ENCODE results near the gene WDFY3. TPM values are rescaled to one million over a fixed set of nuclear protein-coding genes. Genes with fewer than 3 reads are reported as not detected.

The WDFY3 gene
- total and polyA plus RNA-seq, 8 donors: 5.3 to 53.0 (median 29.6) TPM

DNA sequence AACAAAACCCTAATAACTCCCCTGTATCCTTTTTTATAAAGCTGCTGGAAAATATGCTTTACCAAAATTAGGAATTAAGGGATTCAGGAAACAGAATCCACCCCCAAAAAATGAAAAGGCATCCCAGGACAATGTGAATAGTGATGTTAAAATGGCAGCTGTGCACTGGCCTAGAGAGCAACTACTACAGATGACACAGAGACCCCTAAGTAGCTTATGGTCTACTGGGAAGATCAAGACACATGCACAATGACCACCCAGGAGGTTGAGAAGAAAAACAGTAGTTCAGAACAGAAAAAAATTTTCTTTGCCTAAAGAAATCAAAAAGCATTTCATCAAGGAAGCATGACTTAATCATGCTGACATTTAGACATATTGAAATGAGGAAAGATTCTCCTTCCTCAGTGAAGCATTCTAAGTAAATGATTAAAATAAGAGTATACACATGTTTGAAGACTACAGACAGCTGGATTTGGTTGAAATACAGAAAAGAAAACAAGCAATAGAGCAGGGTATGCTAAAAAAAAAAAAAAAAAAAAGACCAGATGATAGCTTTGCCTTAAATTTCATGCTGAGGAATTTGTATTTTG is 117.3 kb downstream of the WDFY3 start:
- Histone ChIP-seq H3K9me3 (no peaks in the 10 kb centered on the region), H3K27ac (no peak overlapping the region), H3K4me1 (no peaks in the 10 kb centered on the region), H3K36me3 (peaks cover 0 to 6% (median 0%) of the 10 kb centered on the region in 3 donors), H3K4me3 (no peak overlapping the region), H3K27me3 (no peaks in the 10 kb centered on the region)
- intact Hi-C loops (cut with DNase I): no loop called here
- DNase-seq: no peak
- ATAC-seq: no peak
- TF ChIP-seq, protein P1, sequence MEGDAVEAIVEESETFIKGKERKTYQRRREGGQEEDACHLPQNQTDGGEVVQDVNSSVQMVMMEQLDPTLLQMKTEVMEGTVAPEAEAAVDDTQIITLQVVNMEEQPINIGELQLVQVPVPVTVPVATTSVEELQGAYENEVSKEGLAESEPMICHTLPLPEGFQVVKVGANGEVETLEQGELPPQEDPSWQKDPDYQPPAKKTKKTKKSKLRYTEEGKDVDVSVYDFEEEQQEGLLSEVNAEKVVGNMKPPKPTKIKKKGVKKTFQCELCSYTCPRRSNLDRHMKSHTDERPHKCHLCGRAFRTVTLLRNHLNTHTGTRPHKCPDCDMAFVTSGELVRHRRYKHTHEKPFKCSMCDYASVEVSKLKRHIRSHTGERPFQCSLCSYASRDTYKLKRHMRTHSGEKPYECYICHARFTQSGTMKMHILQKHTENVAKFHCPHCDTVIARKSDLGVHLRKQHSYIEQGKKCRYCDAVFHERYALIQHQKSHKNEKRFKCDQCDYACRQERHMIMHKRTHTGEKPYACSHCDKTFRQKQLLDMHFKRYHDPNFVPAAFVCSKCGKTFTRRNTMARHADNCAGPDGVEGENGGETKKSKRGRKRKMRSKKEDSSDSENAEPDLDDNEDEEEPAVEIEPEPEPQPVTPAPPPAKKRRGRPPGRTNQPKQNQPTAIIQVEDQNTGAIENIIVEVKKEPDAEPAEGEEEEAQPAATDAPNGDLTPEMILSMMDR (IDR thresholded peaks at IDR 0.05): no peak
- FAIRE-seq: no peak

DNA sequence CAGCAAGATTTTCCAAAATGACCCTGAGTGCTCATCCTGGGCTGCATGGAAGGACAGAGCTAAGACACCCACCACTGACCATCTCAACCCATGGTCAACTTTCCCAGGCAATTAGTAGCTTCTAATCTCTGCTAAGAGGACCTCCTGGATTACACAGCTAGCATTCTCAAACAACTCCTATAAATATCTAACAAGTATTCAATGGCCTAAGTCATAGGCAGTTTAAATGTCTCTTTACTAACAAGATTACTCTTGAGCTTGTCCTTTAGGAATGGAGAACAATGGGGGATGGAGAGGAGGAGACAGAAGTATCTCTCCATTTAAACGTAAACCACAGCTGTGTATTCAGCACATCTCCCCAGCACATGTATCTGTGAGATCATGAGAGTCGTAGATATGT is 118.1 kb downstream of the WDFY3 start:
- ATAC-seq: no peak
- TF ChIP-seq, protein P1 (IDR thresholded peaks at IDR 0.05): no peak
- DNase-seq: no peak
- Histone ChIP-seq H3K4me3 (no peak overlapping the region), H3K4me1 (no peaks in the 10 kb centered on the region), H3K27ac (no peak overlapping the region), H3K36me3 (peaks cover 0 to 6% (median 0%) of the 10 kb centered on the region in 3 donors), H3K27me3 (no peaks in the 10 kb centered on the region), H3K9me3 (no peaks in the 10 kb centered on the region)
- no peak for FAIRE-seq
- WGBS, 2 donors: 89 to 93% methylated on average over 2 of the region's 2 CpGs
- intact Hi-C loops (cut with DNase I): no loop called here

DNA sequence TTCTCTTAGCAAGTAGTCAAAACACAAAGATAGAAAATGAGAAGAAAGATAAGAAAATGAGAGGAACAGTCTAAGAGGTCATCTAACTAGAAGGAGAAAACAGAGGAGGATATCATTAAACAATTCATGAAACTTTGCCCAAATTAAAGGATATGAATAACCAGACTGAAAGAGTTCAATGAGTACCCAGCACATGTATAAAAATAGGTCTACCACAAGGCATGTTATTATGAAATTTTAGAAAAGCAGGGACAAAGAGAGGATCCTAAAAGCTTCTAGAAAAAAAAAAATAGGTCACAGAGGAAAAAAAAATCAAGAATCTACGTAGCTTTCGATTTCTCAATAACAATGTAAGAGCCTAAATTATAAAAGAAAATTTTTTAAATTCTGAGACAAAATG is 118.5 kb downstream of the WDFY3 start:
- Histone ChIP-seq H3K27ac (no peak overlapping the region), H3K9me3 (no peaks in the 10 kb centered on the region), H3K36me3 (peaks cover 0 to 6% (median 0%) of the 10 kb centered on the region in 3 donors), H3K4me3 (no peak overlapping the region), H3K4me1 (no peaks in the 10 kb centered on the region), H3K27me3 (no peaks in the 10 kb centered on the region)
- ATAC-seq (no peak), FAIRE-seq (no peak), DNase-seq (no peak)
- intact Hi-C loops (cut with DNase I): no loop called here
- WGBS, 2 donors: 92 to 93% methylated on average over 2 of the region's 2 CpGs
- TF ChIP-seq, protein P1 (IDR thresholded peaks at IDR 0.05): no peak

DNA sequence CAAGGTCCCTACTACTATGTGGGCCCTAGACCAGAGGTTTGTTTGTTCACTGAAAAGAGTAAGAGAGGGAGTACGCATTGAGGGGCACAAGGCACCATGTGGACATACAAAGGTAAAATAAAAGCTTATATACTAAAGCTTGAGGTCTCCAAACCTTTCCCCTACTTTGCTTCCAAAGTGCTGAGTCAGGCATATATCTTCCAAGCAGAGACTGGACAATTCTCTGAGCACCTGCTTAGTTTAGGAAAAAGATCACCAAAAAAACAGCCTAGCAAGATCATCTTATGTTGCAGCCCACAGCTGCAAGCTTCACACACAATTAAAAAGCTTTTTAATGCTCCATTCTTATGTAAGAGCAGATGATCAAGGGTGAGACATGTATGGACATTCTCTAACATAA is 119.5 kb downstream of the WDFY3 start:
- Histone ChIP-seq H3K27me3 (no peaks in the 10 kb centered on the region), H3K9me3 (no peaks in the 10 kb centered on the region), H3K4me3 (no peak overlapping the region), H3K27ac (no peak overlapping the region), H3K4me1 (no peaks in the 10 kb centered on the region), H3K36me3 (peaks cover 0 to 6% (median 0%) of the 10 kb centered on the region in 3 donors)
- DNase-seq: no peak
- no peak for ATAC-seq
- 90 to 100% methylated on average over 1 of the region's 1 CpG for WGBS, 2 donors
- no peak for FAIRE-seq
- TF ChIP-seq, protein P1 (IDR thresholded peaks at IDR 0.05): no peak
- intact Hi-C loops (cut with DNase I): no loop called here

DNA sequence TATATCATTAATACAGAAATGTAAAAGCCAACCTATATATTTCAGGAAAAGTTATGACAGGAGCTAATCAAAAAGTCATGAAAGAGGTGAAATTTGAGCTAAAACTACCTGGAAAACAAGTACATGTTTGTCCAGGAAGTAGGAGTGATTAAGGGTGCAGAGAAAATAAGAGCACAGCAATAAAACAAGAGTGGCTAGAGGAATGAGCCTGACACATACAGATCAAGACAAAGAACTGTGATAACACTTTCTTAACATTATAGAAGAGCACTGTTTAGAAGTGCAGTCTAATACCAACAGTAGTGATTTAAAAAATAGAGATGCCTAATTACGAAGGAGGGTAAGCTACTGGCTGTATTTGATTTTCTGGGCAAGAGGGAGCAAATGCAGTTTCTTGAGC is 125.1 kb downstream of the WDFY3 start:
- Histone ChIP-seq H3K27ac (no peak overlapping the region), H3K4me3 (no peak overlapping the region), H3K4me1 (no peaks in the 10 kb centered on the region), H3K27me3 (no peaks in the 10 kb centered on the region), H3K36me3 (peaks cover 0 to 15% (median 0%) of the 10 kb centered on the region in 3 donors), H3K9me3 (no peaks in the 10 kb centered on the region)
- intact Hi-C loops (cut with DNase I): no loop called here
- ATAC-seq (no peak), FAIRE-seq (no peak), DNase-seq (no peak)
- 96 to 100% methylated on average over 1 of the region's 1 CpG for WGBS, 2 donors
- TF ChIP-seq, protein P1 (IDR thresholded peaks at IDR 0.05): no peak
